ENCODE results near the gene SLC16A5. TPM values are rescaled to one million over a fixed set of nuclear protein-coding genes. Genes with fewer than 3 reads are reported as not detected.
A peak's percentile ranks its signal among the peaks of the same experiment; 100 is the strongest.

SLC16A5 gene
- total RNA-seq, 2 donors from 2014 or later = 7.2 to 14.3 TPM

- ATAC-seq (no peak), DNase-seq (no peak)
- intact Hi-C loops (cut with DNase I) = no loop called here
Measured at GRCh38 chr17:75102385-75102821, 14.6 kb downstream of the SLC16A5 start.

GRCh38 chr17:75103601-75104554, 16.1 kb downstream of the SLC16A5 start:
- intact Hi-C loops (cut with DNase I) = no loop called here
- no peak for ATAC-seq

DNA sequence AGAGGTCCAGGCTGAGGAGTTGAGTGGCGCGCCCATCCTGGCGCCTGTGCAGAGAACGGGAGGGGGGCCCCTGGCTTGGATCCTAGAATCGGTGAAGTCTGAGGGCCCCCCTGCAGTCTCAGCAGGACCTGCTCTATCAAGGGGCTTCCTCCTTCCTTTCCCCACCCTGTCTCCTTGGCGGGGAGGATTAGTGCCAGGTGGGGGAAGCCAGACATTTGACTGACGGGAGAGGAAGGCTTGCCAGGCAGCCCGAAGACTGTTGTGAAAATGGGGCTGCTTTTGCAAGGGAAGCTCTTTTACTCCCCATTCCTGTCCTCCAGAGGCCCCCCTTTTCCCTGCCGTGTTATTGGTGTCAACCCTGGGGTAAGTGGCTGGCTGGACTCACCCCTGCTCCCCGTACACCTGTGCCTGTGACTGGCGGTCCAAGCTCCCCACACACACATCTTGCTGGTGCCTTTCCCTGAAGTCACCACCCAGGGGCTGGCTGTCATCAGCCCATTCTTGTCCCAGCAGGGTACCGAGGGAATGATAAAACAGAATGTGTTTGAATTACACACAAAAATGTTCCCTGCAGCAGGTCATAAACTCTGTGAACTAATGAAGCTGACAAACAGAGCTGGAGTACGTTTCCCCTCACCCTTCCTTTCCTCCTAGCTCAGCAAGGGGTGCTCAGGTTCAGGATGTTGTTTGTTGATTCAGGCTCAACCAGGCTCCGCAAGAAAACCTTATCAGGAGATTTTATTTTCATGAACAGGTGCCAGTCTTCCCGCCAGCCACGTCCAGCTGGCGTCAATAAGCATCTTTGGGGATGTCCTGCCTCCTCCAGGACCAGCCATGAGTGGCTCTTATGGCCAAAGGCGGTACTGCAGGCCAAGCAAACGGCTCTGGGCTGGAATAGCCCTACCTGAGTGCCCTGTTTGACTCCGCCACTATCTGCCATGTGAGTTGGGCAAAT, 17.6 kb downstream of the SLC16A5 start:
- DNase-seq = peak; percentile 68
- ATAC-seq = peak in 1 of 2 donors; percentile 61
- intact Hi-C loops (cut with DNase I) = no loop called here

More at GRCh38 chr17:75103601-75104554, 16.1 kb downstream of the SLC16A5 start:
- no peak for DNase-seq

DNA sequence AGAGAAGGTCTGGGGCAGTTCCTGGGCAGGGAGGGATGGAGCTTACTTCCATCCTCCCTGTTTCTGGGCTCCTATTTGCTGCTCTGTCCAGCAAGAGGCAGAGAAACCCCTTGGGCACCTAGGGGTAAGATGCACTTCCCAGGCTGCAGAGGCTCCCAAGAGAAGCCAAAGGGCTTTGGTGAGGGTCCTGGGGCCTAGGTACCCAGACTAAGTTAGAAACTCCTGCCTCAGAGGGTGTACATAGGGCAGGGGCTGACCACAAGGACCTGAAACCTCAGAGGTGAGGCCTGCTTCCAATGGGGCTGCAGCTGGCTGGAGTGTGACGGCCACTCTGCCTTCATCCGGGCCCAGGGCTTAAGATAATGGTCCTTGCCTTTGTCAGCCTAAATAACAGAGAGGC, 20.4 kb downstream of the SLC16A5 start:
- no peak for ATAC-seq
- intact Hi-C loops (cut with DNase I) = no loop called here
- DNase-seq = no peak

GRCh38 chr17:75109046-75109406, 21.3 kb downstream of the SLC16A5 start:
- ATAC-seq (no peak), DNase-seq (no peak)
- intact Hi-C loops (cut with DNase I) = no loop called here

- DNase-seq (peak; percentile 88), ATAC-seq (peak; percentile 88 to 90)
- intact Hi-C loops (cut with DNase I) = loop anchor here (10.0 kb wide), 1 partner anchor 65 kb away; no protein-coding TSS in a partner anchor
Measured at GRCh38 chr17:75109407-75110233, 21.9 kb downstream of the SLC16A5 start, which contains the start of gene ARMC7. Gene ARMC7, plus strand, starts transcription at chr17:75109969. Its CDS starts 320 bp downstream, at chr17:75110289.

- intact Hi-C loops (cut with DNase I) = loop anchor here (10.0 kb wide), 1 partner anchor 64 kb away; no protein-coding TSS in a partner anchor
- ATAC-seq = no peak
- DNase-seq = peak; percentile 35
Measured at GRCh38 chr17:75110234-75110937, 22.6 kb downstream of the SLC16A5 start.

DNA sequence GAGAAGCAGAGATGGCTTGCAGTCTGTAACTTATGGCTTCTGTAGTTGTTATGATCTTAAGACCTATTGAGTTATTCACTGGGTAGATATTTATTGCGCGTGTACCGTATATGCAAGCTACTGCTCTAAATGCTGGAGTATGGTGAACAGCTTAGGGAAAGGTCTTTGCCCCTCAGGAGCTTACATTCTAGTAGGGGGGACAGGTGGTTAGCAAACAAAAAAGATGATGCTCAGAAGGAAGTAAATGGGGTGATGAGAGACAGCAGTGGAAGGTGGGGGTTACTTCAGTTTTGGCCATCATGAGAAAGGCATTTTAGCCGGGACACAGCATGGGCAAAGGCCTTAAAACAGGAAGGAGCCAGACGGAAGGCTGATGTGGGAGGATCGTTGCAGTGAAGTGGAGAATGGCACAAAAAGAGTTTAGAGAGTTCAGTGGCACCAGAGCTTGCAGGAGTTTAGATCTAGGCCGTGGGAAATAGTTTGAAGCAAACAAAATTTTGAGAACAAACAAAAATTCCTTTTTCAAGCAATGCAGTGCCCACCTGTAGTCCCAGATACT, 24.1 kb downstream of the SLC16A5 start:
- intact Hi-C loops (cut with DNase I) = loop anchor here (10.0 kb wide), 1 partner anchor 63 kb away; no protein-coding TSS in a partner anchor
- ATAC-seq = no peak
- DNase-seq = no peak

DNA sequence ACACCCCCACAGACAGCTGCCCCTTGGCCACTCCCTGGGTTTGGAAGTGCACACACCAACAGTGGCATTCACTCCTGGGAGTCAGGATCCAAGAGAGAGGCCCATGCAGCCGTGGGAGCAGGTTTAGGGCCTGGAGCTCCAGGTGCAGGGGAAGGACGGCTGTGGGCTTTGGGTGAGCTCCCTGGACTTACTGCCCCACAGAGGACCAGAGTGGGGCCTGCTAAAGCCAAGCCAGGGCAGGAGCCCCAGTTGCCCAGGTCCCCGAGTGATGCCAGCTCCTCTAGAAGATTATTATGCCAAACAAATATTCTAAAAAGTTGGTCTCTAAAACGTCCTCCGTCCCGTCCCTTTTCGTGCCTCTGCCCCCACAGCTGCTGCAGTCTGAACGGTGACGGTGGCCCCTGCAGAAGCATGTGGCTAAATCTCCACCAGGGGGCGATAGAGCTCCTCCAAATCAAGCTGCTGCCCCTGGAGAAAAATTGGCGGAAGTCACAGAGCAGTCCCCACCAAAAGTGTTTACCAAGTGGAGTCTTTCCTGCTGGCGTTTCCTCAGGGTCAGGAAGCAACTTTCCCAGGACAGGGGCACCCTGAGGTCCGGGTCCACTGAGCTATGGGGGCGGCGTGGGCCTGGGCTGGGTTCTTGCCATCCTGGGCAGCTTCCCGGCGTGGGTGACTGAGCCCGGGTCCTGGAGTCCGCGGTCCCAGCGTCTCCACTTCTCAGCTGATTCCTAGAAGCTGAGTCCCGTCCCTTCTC, 26.2 kb downstream of the SLC16A5 start:
- peak; percentile 76 to 80 for ATAC-seq
- intact Hi-C loops (cut with DNase I) = loop anchor here (2.0 to 10.0 kb wide), 2 partner anchors 61 to 87 kb away; no protein-coding TSS in a partner anchor
- DNase-seq = peak; percentile 91

DNA sequence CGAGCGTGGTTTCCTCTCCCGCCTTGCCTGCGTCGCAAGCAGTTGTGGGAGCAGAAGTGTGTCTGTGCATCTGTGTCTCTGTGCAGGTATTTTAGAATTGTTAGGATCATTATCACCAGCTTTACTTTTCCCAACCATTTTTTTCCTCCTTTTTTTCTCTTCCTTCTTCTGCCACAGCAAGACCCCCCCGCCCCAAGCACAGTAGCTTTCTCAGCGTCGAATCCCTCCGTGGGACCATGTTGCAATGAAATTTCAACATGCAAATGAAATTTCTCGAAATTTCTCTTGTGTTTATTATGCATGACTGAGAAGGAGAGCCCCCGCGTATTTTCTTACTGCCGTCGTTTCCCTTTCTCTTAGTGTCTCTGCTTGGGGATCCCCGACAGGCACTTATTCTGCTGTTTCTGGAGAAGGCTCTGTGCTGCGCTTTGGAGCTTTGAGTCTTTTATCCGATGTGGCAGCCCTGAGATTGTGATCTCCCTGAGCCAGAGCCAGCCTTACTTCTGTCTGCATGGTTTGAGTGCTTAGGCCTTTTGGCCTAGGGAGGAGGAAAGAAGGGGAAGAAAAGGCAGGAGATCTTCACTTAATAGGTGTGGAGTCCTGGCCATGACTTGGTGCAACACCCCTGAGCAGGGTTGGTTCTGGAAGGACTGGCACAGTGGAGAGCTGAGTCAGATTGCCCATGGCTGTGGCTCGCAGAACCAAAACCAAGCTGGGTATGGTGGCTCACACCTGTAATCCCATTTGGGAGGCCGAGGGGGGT, 27.0 kb downstream of the SLC16A5 start:
- ATAC-seq (no peak), DNase-seq (no peak)
- intact Hi-C loops (cut with DNase I) = loop anchor here (2.0 to 10.0 kb wide), 2 partner anchors 60 to 86 kb away; no protein-coding TSS in a partner anchor

DNA sequence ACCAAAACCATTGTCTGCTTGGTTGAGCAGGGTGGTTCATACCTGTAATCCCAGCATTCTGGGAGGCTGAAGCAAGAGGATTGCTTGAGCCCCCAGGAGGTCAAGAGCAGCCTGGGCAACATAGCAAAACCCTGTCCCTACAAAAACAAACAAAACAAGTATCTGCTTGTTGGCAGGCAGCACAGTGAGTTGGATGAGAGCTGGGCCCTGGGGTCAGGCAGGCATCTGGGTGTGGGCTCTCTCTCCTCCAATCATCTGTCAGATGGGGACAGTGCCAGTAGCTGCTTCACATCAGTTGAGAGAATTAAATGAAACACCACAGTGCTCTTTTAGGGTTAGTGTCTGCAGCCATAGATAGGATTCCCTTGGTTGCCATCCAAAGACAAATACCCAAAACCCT, 27.8 kb downstream of the SLC16A5 start:
- ATAC-seq = no peak
- intact Hi-C loops (cut with DNase I) = loop anchor here (2.0 to 10.0 kb wide), 2 partner anchors 59 to 85 kb away; no protein-coding TSS in a partner anchor

GRCh38 chr17:75116737-75117136, 29.0 kb downstream of the SLC16A5 start:
- no peak for ATAC-seq
- intact Hi-C loops (cut with DNase I) = loop anchor here (10.0 kb wide), 1 partner anchor 58 kb away; no protein-coding TSS in a partner anchor
- DNase-seq = no peak

More for the DNA sequence above, 27.8 kb downstream of the SLC16A5 start:
- no peak for DNase-seq

GRCh38 chr17:75118307-75118706, 30.6 kb downstream of the SLC16A5 start:
- ATAC-seq (no peak), DNase-seq (no peak)
- intact Hi-C loops (cut with DNase I) = loop anchor here (10.0 kb wide), 1 partner anchor 56 kb away; no protein-coding TSS in a partner anchor

- DNase-seq (peak; percentile 88), ATAC-seq (peak; percentile 88 to 97)
- intact Hi-C loops (cut with DNase I) = no loop called here
Measured at GRCh38 chr17:75124041-75124818, 36.5 kb downstream of the SLC16A5 start.

DNA sequence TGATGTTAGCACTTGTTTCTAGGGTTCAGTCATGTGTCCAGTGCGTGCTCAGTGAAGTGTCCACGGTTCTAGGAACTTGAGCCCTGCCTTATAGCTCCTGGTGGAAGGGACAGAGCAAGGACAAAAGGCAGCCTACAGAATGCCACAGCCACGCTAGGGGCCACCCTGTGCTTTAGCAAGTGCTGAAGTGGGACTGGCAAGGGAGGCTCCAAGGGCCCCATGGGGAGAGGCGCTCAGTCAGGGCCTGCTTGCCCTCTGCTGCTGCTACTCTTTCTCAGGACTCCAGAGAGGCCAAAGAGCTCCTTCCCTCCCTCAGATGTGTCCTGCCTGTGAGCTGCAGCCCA, 37.0 kb downstream of the SLC16A5 start:
- ATAC-seq (peak; percentile 2 to 6), DNase-seq (no peak)
- intact Hi-C loops (cut with DNase I) = no loop called here

Data from left cardiac atrium (tissue), 4 donors.